ENCODE data around the gene MED10.

Gene MED10

DNA sequence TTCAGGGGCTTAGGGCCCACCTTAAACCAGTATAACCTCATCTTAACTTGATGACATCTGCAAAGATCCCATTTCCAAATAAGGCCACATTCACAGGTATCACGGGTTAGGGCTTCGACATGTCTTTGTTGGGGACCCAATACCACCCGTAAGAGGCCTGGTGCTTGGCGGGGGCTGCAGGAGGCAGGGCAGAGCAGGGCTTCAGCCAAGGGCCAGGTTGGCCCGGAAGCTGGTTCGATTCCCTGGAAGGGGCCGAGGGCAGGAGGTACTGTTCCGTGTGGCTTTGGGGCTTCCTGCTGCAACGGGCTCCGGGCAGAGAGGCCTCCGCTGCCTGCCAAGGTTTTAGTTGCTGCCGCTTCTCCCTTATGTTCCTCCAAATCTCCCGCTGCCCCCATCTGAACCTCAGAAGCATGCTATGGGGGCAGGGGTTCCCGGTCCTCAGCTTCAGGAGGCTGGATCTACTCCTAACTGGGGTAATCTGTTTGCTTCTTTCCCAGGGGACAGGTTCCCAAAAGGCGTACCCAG lies 29.8 kb downstream of the MED10 start:
- no peak for DNase-seq

DNA sequence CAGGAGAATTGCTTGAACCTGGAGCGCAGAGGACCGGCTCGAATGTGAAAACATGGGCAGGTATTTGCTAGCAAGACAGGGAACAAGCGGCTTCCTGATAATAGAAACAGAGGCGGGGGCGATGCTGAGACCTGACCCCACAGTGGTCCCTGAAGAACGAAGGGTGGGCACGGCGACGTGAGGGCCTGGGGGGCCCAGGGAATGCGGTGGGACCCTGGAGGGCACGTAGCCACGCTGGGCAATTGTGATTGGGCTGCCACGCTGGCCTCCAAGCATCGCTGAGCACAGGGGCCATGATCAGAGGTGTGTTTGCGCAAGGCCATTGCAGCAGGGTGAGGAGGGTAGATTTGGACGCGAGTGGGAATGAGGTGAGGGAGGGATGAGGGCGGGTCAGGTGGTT lies 30.7 kb downstream of the MED10 start:
- no peak for DNase-seq

DNA sequence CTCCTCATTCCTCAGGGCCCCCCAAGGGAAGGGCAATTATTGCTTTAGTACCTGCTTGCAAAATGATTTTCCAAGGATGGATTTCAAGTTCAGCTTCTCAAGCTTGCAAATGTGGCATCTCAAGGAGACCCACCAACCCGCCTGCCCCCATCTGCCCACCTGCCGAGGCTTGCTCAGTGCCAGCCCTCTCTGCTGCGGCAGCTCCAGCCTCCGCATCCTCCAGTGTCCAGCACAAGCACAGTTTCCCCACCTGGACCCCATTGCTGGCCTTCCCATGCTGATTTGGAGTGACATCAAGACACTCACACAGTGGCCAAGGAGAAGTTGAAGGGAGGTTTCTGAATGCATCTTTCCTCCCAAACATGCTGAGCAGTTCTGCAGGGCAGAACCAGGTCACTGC lies 31.2 kb downstream of the MED10 start:
- DNase-seq, result no peak

DNA sequence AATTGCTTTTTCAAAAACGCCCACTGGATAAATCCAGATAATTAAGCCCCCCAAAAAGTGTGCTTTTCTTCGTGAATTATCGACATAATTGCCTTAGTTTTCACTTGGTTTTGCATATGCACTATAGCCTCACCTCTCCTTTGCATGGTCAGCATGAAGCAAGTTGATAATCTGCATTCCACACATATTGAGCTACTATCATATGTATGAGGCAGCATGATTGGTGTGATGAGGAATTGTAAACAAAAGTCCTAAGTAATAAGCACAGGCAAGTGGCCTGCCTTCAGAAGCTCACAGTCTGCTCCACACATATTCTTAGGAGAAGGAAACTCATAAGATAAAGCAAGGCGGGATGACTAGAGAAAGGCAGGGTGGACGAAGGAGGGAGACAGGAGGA lies 33.8 kb downstream of the MED10 start:
- DNase-seq, result no peak

DNA sequence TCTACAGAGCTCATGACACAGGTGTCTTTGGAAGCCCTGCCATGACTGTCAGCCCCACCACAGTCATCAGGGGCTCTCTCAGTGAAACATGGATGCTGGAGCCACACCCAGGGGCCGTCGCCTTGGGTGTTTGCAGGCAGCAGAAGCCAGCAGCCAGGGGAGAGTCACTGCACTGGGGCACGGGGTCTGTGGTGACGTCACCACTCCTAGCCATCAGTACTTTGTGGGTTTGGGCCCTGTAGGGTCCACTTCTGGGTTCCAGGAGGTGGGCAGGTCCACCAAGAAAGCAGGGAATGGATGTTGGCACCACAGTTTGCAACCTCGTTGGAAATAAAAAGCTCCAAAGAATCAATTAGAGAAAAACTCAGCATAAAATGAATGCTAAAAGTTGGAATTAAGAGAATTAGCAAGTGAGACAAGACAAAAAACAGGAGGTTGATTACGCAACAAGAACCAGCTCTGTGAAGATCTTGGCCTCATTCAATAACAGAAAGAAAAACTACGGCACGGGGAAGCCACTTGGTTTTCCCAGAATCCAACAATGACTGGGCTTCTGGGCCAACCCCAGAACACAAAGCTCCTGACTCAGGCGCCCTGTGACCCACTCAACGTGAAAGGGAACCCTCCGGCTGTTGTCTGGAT lies 34.3 kb downstream of the MED10 start:
- no peak for DNase-seq

DNA sequence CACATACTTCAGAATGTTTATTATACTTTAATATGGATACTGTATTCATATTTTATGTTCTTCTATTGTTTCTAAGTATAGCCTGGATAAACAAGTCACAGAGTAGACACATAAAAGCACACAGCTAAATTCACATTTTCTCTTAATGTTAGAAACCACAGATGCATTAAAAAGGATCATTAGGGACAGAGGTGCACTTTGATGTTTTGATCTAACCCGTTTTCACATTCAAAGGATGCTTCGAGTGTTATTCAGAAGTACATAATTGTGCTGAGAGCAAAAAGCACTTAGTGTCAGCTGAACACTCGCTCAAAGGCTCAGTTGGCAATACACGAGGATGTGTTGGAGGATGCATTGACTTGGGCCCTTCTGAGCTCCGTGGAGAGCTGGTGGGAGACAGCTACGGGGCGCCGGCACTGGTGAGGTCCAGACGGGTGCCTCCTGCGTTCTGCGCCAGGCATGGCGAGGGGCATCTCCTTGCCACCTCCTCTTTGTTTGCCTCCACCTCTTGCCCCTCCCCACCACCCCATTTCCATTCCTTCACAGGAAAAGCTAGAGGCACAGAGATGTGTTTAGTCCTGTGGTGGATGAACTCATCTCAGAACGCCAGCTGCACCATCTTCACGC lies 35.5 kb downstream of the MED10 start:
- DNase-seq, result peak; percentile 100

DNA sequence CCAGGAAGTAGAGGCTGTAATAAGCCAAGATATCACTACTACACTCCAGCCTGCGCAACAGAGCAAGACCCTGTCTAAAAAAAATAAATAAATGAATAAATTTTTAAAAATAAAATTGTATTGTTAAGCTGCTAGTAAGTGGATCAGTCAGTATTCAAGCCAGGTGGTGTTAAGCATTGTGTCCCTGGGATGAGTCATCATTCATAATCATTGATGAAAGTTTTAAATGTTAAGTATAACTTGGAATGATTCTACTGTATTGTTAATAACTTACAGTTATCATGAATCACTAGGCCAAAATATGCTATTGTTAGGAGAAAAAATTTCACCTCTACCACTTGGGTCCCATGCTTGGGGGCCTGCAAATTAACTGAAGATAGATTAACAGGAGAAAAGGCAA lies 38.2 kb downstream of the MED10 start:
- DNase-seq, result no peak

DNA sequence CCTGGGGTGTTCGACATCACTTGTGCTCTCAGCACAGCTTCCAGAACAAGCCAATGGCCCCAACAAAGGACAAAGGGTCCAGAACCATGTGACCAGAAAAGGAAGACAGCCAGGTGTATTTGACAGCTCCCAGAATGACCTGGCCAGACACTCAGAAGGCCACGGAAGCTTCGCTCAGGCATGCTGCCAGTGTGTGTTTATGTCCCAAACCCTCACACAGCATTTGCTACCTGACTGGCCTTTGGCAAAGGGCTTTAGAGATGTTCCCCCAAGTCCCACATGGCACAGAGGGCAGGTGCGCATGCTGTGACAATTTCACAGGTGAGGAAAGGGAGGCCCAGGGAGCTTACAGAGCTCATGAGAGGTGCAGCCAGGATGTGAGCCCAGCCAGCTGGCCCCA lies 39.5 kb downstream of the MED10 start:
- DNase-seq, result no peak

DNA sequence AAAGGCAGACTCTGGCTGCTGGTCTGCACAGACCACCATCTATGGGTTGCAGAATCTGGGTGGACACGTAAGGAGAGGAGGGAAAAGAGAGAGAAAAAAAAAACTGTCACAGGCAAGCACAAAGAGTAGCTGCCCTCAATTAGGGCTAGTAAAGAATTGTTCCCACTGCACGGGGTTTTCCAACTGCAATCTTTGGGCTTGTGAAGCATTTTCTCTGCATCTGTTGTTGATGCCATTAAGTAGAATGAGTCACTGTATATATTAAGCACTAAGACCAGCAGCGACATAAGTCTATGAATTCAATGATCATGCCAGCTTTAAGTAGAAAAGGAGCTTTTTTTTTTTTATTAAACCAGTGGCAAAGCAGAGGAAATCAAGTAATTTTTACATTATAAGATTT lies 40.2 kb downstream of the MED10 start:
- DNase-seq, result no peak

DNA sequence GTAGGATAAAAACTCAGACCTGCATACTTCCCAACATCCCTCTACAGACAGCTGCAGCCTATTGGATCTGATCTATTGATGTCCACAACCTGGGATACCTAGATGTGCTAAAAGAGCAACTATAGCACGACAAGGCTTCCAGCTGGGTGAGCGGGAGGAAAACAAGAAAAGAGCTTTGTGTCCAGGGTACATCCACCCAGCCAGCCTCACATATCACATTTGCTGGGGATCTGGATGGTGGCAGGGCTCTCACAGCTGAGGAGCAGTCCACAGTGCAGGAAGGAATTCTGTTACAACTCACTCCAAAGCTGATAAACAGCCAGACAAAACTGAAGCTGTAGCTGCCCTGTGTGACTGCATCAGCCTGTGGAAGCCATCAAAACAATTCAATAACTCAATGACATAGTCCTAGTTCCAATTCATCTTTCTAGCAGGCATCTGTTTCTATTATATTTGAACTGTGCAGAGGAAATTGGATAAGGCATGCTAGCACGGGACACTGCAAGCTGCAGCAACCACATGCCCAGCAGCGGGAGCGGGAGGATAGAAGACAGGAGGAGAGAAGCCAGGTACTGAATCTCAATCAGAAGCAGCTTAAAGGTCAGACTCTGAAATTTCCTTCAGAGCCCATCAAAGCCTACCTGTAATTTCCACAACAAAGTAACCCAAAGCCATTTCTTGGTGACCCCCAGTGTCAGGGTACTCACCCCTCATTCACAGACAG lies 45.0 kb downstream of the MED10 start:
- DNase-seq, result no peak

DNA sequence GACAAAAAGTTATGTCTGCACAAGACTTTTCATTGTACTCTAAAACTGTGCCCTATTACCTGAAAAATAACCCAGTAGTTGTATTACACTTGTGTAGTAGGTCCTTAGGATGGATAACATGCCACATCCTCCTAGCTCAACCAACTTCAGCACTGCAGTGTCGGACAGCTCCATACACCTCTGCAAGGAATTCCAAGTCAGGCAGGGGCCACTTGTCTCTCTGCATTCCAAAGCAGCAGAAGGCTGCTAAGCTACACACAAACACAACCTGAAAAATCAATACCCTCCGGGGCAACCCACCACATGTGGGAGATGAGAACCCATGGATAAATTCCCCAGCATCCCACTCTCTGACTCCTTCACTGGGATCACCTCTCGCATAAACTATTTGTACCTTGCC lies 50.2 kb downstream of the MED10 start:
- no peak for DNase-seq

DNA sequence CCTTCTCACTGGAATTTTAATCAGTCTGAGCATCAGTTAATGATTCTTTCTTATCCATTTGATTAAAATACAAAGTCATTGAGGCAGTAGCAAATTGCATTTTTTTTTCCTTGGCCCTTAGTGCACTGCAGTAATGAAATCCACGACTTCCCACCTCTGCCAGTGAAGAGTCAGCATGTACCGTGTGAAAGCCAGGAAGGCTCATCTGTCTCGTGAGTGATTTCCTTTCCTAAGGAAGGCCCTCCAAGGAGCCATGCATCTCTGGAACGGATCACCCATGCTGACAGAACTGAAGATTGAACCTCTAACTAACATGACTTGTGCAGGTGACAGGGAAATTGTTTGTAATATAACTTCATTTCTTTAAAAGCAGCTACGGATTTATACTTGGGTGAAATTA lies 51.6 kb downstream of the MED10 start:
- no peak for DNase-seq

DNA sequence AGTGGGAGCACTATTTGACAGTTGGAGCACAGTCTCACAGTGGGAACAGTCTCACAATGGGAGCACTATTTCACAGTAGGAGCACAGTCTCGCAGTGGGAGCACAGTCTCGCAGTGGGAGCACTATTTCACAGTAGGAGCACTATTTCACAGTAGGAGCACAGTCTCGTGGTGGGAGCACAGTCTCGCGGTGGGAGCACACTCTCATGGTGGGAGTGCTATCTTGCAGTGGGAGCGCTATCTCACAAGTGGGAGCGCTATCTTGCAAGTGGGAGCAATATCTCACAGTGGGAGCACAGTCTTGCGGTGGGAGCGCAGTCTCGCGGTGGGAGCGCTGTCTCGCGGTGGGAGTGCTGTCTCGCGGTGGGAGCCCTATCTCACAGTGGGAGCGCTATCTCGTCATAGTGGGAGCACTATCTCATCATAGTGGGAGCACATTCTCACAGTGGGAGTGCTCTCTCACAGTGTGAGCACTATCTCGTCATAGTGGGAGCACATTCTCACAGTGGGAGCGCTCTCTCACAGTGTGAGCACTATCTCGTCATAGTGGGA lies 56.1 kb downstream of the MED10 start:
- DNase-seq, result no peak
